Astrocyte (in vitro differentiated cells and primary cell): Measurements from ENCODE around the gene RAPGEF4. TPM values are rescaled to one million over a fixed set of nuclear protein-coding genes. Genes with fewer than 3 reads are reported as not detected.

Experiments used
- DNase-seq: peaks from one replicate; pipeline ENCODE4 v3.0.0-alpha.2; 2010; ENCODE audit warnings: low read depth
- FAIRE-seq: peaks from 2 replicates; lab custom pipeline; 2011; peaks lifted over from hg19 to GRCh38; lab: Jason Lieb, UNC
- H2AFZ ChIP-seq: 2 replicates; pipeline ENCODE4 v1.6.0; 2012; ENCODE audit warnings: low read depth, low read length, inconsistent platforms
- H3K27ac ChIP-seq: 2 replicates; pipeline ENCODE4 v1.5.1; 2011; ENCODE audit warnings: low read depth, low read length, inconsistent platforms
- H3K27me3 ChIP-seq: 2 replicates; pipeline ENCODE4 v1.6.0; 2011; ENCODE audit warnings: low read length, inconsistent platforms; ENCODE audit not compliant: insufficient read depth
- H3K36me3 ChIP-seq: 2 replicates; pipeline ENCODE4 v1.5.1; 2011; ENCODE audit warnings: low read length, inconsistent platforms; ENCODE audit not compliant: insufficient read depth
- H3K4me1 ChIP-seq: 2 replicates; pipeline ENCODE4 v1.5.1; 2011; ENCODE audit warnings: low read length, inconsistent platforms; ENCODE audit not compliant: insufficient read depth
- H3K4me2 ChIP-seq: 2 replicates; pipeline ENCODE4 v1.6.0; 2012; ENCODE audit warnings: low read length, inconsistent platforms
- H3K4me3 ChIP-seq: 2 replicates; pipeline ENCODE4 v1.5.1; 2011; ENCODE audit warnings: low read depth, mild to moderate bottlenecking, low read length, inconsistent platforms; ENCODE audit not compliant: insufficient read depth
- H3K79me2 ChIP-seq: 2 replicates; pipeline ENCODE4 v1.6.0; 2012; ENCODE audit warnings: mild to moderate bottlenecking, low read length, inconsistent platforms; ENCODE audit not compliant: insufficient read depth
- H3K9ac ChIP-seq: 2 replicates; pipeline ENCODE4 v1.6.0; 2012; ENCODE audit warnings: mild to moderate bottlenecking, low read length, inconsistent platforms
- H3K9me3 ChIP-seq: 2 replicates; pipeline ENCODE4 v1.5.1; 2012; ENCODE audit warnings: low read depth, mild to moderate bottlenecking, low read length, inconsistent platforms; ENCODE audit not compliant: insufficient read depth
- H4K20me1 ChIP-seq: 2 replicates; pipeline ENCODE4 v1.6.0; 2012; ENCODE audit warnings: low read length, inconsistent platforms; ENCODE audit not compliant: insufficient read depth
- H3K27ac Mint-ChIP-seq: one replicate; pipeline ENCODE4 v1.8.0; 2021; ENCODE audit warnings: mild to moderate bottlenecking, mixed read lengths; ENCODE audit not compliant: unreplicated experiment
- H3K27me3 Mint-ChIP-seq: one replicate; pipeline ENCODE4 v1.8.0; 2021; ENCODE audit warnings: low read depth, mixed read lengths; ENCODE audit not compliant: unreplicated experiment
- H3K36me3 Mint-ChIP-seq: one replicate; pipeline ENCODE4 v1.8.0; 2021; ENCODE audit warnings: low read depth, mixed read lengths; ENCODE audit not compliant: unreplicated experiment
- H3K4me1 Mint-ChIP-seq: one replicate; pipeline ENCODE4 v1.8.0; 2021; ENCODE audit warnings: low read depth, mixed read lengths; ENCODE audit not compliant: unreplicated experiment
- H3K4me3 Mint-ChIP-seq: one replicate; pipeline ENCODE4 v1.8.0; 2021; ENCODE audit warnings: mild to moderate bottlenecking, moderate library complexity, mixed read lengths; ENCODE audit not compliant: unreplicated experiment
- H3K9me3 Mint-ChIP-seq: one replicate; pipeline ENCODE4 v1.8.0; 2021; ENCODE audit warnings: mild to moderate bottlenecking, mixed read lengths; ENCODE audit not compliant: unreplicated experiment
- EZH2 ChIP-seq: IDR thresholded peaks from 2 replicates; pipeline ENCODE4 v1.6.1; 2012; ENCODE audit warnings: mild to moderate bottlenecking, low read length, inconsistent platforms; ENCODE audit not compliant: insufficient read depth
- total RNA-seq: library from RNA; stranded (reverse); gene quantifications from 2 replicates; pipeline ENCODE4 v1.2.1, GENCODE V29; 2021
- TF ChIP-seq, protein P1 (sequence below): IDR thresholded peaks from 2 replicates; pipeline ENCODE4 v1.5.1; 2011; ENCODE audit warnings: low read depth, mild to moderate bottlenecking, inconsistent platforms, low read length, moderate library complexity; ENCODE audit not compliant: insufficient read depth

The RAPGEF4 gene
- total RNA-seq, 1 donor from 2014 or later, result 1.1 TPM

DNA sequence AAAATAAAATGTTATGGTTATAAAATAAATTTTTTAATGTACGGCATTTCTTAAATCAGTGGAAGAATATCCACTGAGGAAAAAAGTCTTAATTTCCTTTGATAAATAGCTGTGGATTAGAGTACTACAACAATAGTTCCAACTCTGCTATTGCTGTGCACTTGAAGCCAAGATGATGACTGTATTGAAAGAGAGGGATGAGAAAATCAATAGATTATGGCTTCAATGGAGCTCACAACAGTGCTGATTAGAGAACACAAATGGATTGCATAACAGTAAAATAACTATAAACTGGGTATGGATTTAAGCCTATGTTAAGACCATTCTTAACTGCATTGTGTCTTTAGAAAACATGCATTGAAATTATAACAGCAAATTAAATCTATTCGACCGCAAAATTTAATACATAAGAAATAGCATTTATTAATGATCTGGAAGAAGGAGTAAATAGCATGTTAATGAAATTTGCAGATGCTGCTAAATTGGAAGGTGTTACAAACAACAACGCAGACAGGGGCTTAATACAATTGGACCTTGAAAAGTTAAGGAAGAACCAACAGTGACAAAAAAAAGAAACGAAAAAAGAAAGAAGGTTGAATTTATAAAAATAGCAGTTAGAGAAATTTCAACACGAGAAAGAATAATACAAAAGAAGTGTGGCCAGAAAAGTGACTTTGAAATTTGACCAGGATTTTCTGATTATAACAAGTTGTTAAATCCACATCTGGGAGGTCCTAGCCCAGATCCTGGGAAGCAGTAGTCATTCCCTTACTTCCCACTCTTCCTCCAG is 331.4 kb downstream of the RAPGEF4 start:
- H2AFZ ChIP-seq, result no peak overlapping the region
- H3K36me3 ChIP-seq, result no peaks in the 10 kb centered on the region
- Mint-ChIP-seq H3K9me3 (peaks cover 2% of the 10 kb centered on the region), H3K4me3 (no peak overlapping the region), H3K27ac (no peak overlapping the region), H3K27me3 (peaks cover 7% of the 10 kb centered on the region), H3K4me1 (no peaks in the 10 kb centered on the region), H3K36me3 (no peaks in the 10 kb centered on the region)
- DNase-seq, result no peak
- H3K79me2 ChIP-seq, result no peaks in the 10 kb centered on the region
- FAIRE-seq, result no peak
- no peaks in the 10 kb centered on the region for H4K20me1 ChIP-seq
- H3K9me3 ChIP-seq, result no peaks in the 10 kb centered on the region
- TF ChIP-seq, protein P1, sequence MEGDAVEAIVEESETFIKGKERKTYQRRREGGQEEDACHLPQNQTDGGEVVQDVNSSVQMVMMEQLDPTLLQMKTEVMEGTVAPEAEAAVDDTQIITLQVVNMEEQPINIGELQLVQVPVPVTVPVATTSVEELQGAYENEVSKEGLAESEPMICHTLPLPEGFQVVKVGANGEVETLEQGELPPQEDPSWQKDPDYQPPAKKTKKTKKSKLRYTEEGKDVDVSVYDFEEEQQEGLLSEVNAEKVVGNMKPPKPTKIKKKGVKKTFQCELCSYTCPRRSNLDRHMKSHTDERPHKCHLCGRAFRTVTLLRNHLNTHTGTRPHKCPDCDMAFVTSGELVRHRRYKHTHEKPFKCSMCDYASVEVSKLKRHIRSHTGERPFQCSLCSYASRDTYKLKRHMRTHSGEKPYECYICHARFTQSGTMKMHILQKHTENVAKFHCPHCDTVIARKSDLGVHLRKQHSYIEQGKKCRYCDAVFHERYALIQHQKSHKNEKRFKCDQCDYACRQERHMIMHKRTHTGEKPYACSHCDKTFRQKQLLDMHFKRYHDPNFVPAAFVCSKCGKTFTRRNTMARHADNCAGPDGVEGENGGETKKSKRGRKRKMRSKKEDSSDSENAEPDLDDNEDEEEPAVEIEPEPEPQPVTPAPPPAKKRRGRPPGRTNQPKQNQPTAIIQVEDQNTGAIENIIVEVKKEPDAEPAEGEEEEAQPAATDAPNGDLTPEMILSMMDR, result no peak
- no peak for TF ChIP-seq EZH2
- H3K27ac ChIP-seq, result no peak overlapping the region
- H3K9ac ChIP-seq, result no peak overlapping the region
- H3K4me3 ChIP-seq, result no peak overlapping the region
- H3K4me1 ChIP-seq, result no peaks in the 10 kb centered on the region
- no peak overlapping the region for H3K4me2 ChIP-seq
- H3K27me3 ChIP-seq, result no peaks in the 10 kb centered on the region

DNA sequence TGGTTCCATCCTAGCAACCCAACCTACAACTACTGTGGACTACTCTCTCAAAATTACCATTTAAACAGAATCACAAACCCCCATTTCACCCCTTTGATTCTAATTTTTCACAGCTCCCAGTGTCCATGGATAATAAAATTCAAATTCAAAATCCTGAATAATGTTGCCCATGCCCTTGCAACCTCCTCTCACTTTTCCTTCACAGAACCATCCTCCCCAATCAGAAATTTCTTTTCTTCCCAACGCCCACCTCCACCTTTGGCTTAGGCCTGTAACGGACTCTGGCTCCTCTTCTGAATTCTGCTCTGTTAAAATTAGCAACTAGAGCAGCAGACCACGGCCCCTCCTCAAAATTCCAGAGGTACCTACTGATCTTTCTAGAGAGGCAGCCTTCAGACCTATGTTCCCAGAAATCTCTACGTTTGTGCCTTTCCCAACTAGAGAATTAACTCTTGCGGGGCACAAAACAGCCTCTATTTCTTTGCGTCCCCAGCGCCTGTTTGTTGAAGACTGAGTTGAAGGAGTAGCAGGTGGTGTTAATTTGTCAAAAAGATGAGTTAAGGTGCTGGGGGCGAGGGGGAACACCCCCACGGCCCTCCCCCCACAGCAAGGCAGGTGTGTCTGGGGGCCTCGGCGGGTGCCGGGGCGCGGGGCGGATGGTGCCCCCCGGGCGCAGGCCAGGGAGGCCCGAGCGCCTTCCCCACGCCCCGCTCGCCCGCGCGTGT is 339.6 kb downstream of the RAPGEF4 start:
- peaks cover 2% of the 10 kb centered on the region for H3K27me3 Mint-ChIP-seq
- peak overlapping the region; percentile 96 for H3K27ac ChIP-seq
- H4K20me1 ChIP-seq, result no peaks in the 10 kb centered on the region
- H3K79me2 ChIP-seq, result peaks cover 42% of the 10 kb centered on the region
- TF ChIP-seq EZH2, result no peak
- TF ChIP-seq, protein P1, result no peak
- FAIRE-seq, result no peak
- H2AFZ ChIP-seq, result peak overlapping the region; percentile 77
- peaks cover 26% of the 10 kb centered on the region for H3K4me1 ChIP-seq
- DNase-seq, result no peak
- H3K9ac ChIP-seq, result peak overlapping the region; percentile 99
- no peaks in the 10 kb centered on the region for H3K9me3 ChIP-seq
- H3K4me1 Mint-ChIP-seq, result peaks cover 12% of the 10 kb centered on the region
- no peaks in the 10 kb centered on the region for H3K36me3 Mint-ChIP-seq
- no peaks in the 10 kb centered on the region for H3K27me3 ChIP-seq
- H3K4me3 ChIP-seq, result peak overlapping the region; percentile 82
- H3K27ac Mint-ChIP-seq, result peak overlapping the region; percentile 23
- H3K9me3 Mint-ChIP-seq, result peaks cover 1% of the 10 kb centered on the region
- no peaks in the 10 kb centered on the region for H3K36me3 ChIP-seq
- H3K4me3 Mint-ChIP-seq, result peak overlapping the region; percentile 87
- H3K4me2 ChIP-seq, result peak overlapping the region; percentile 95
